ENCODE data around the gene ARFGAP3.

Gene ARFGAP3

DNA sequence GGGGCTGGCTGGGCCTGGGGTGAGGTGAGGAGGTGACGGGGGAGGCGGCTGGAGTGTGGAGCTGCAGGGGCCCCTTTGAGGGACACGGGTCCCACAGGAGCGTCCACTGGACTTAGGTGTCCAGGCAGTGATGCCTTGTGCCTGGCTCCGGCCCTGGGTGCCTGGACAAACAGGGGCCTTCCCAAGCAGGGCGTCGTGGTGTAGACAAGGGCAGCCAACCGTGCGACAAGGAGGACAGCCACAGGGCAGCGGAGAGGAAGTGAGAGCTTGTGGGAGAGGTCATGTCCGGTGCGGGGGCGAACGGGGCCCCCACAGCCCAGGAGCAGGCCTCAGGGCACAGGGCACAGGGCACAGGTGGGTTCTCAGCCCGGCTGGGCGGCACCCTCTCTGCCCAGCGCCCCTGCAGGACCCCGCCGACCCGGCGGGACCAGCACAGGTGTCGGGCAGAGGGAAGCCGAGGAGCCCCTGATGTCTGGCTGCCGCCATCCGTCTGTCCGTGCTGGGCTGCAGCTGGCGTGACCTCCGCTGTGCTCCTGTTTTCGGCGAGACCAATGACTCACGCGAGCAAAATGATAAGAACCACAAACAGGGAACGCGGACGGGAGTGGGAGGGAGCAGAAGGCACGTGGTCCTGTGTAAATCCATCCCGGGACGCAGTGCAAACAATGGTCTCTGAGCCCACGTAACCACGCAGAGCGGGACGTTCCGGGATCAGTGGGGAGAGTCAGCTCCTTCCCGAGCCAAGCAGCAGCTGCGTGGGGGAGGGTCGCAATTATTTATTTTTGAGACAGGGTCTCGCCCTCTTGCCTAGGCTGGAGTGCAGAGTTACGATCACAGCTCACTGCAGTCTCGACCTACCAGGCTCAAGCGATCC is 87.3 kb downstream of the ARFGAP3 start:
- Histone ChIP-seq H3K36me3 (ENCODE audit: insufficient read depth, low read length) (no peaks in the 10 kb centered on the region), H2AFZ (ENCODE audit: low read length) (no peak overlapping the region), H3K79me2 (ENCODE audit: insufficient read depth, low read length) (no peaks in the 10 kb centered on the region), H3K9me2 (replicated peaks; ENCODE audit: low read depth, low read length) (no peaks in the 10 kb centered on the region), H3K9ac (ENCODE audit: low read depth, low read length, poor library complexity, severe bottlenecking) (no peak overlapping the region), H4K20me1 (ENCODE audit: insufficient read depth, low read length, poor library complexity, severe bottlenecking) (no peaks in the 10 kb centered on the region), H3K4me1 (ENCODE audit: insufficient read depth, low read length, poor library complexity, severe bottlenecking) (no peaks in the 10 kb centered on the region), H3K9me3 (ENCODE audit: insufficient read depth, low read depth, low read length) (no peaks in the 10 kb centered on the region), H3K4me2 (ENCODE audit: low read depth, low read length, poor library complexity, severe bottlenecking) (no peak overlapping the region), H3K4me3 (ENCODE audit: low read length, poor library complexity, severe bottlenecking) (no peak overlapping the region), H3F3A (ENCODE audit: low read depth) (no peaks in the 10 kb centered on the region), H3K27me3 (ENCODE audit: insufficient read depth, low read length, poor library complexity, severe bottlenecking) (no peaks in the 10 kb centered on the region)
- no peak for TF ChIP-seq EZH2phosphoT487 (IDR thresholded peaks at IDR 0.05; ENCODE audit: borderline replicate concordance)
- TF ChIP-seq, protein P1, sequence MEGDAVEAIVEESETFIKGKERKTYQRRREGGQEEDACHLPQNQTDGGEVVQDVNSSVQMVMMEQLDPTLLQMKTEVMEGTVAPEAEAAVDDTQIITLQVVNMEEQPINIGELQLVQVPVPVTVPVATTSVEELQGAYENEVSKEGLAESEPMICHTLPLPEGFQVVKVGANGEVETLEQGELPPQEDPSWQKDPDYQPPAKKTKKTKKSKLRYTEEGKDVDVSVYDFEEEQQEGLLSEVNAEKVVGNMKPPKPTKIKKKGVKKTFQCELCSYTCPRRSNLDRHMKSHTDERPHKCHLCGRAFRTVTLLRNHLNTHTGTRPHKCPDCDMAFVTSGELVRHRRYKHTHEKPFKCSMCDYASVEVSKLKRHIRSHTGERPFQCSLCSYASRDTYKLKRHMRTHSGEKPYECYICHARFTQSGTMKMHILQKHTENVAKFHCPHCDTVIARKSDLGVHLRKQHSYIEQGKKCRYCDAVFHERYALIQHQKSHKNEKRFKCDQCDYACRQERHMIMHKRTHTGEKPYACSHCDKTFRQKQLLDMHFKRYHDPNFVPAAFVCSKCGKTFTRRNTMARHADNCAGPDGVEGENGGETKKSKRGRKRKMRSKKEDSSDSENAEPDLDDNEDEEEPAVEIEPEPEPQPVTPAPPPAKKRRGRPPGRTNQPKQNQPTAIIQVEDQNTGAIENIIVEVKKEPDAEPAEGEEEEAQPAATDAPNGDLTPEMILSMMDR (conservative IDR thresholded peaks at IDR 0.05; ENCODE audit: low read length) = no peak

DNA sequence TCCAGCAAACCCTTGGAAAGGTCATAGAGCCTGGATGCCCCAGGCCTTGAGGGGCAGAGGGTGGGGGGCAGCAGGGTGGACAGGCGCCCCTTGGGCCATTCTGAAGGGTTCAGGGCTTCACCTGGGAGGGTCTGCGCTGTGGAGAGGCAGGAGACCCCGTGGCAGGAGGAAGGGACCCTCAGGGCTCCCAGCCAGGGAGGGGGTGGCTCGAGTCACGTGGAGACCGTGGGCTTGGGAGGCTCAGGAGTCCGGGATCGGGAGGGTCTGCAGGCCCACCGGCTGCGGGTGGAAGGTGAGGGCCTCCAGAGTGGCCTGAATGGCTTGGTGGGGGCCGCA is 87.9 kb downstream of the ARFGAP3 start:
- Histone ChIP-seq H3K36me3 (ENCODE audit: insufficient read depth, low read length) (no peaks in the 10 kb centered on the region), H3K4me3 (ENCODE audit: low read length, poor library complexity, severe bottlenecking) (no peak overlapping the region), H3K79me2 (ENCODE audit: insufficient read depth, low read length) (no peaks in the 10 kb centered on the region)

DNA sequence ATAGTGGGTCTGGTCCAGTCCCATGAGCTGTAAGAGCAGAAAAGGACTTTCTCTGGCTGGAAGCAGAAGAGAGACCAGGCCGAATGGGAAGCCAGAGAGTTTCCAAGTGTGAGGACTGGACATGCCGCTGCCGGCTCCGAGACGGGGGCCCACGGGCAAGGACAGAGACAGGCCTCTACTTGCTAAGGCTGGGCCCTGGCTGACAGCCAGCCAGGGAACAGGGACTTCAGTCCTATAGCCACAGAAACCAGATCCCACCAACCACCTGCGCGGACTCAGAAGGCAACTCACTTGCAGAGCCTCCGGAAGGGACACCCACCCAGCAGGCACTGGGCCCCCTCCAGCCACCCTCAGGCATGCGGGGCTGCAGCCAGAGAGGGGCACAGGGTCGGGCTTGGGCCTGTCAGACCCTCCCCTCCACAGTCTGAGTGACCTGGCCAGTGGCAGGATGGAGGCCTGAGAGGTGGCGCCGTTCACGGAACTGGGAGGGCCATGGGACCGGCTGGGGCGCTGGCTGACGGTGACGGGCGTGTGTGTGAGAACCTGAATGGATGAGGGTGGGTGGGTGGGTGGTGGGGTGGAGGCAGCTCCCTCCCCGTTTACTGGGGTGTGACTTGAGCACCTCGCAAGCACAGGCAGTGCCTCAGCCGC is 88.6 kb downstream of the ARFGAP3 start:
- Histone ChIP-seq H3K4me2 (ENCODE audit: low read depth, low read length, poor library complexity, severe bottlenecking) (no peak overlapping the region), H3K4me1 (ENCODE audit: insufficient read depth, low read length, poor library complexity, severe bottlenecking) (no peaks in the 10 kb centered on the region), H3K79me2 (ENCODE audit: insufficient read depth, low read length) (no peaks in the 10 kb centered on the region), H2AFZ (ENCODE audit: low read length) (no peak overlapping the region), H3K9me2 (replicated peaks; ENCODE audit: low read depth, low read length) (no peaks in the 10 kb centered on the region), H3K4me3 (ENCODE audit: low read length, poor library complexity, severe bottlenecking) (no peak overlapping the region), H3K9ac (ENCODE audit: low read depth, low read length, poor library complexity, severe bottlenecking) (no peak overlapping the region), H4K20me1 (ENCODE audit: insufficient read depth, low read length, poor library complexity, severe bottlenecking) (no peaks in the 10 kb centered on the region), H3K27me3 (ENCODE audit: insufficient read depth, low read length, poor library complexity, severe bottlenecking) (no peaks in the 10 kb centered on the region), H3F3A (ENCODE audit: low read depth) (no peaks in the 10 kb centered on the region), H3K9me3 (ENCODE audit: insufficient read depth, low read depth, low read length) (no peaks in the 10 kb centered on the region), H3K36me3 (ENCODE audit: insufficient read depth, low read length) (no peaks in the 10 kb centered on the region)
- TF ChIP-seq EZH2phosphoT487 (IDR thresholded peaks at IDR 0.05; ENCODE audit: borderline replicate concordance) = no peak
- TF ChIP-seq, protein P1 (conservative IDR thresholded peaks at IDR 0.05; ENCODE audit: low read length) = no peak

More for the DNA sequence above, 87.9 kb downstream of the ARFGAP3 start:
- H3K9me2 ChIP-seq (replicated peaks; ENCODE audit: low read depth, low read length) = no peaks in the 10 kb centered on the region
- no peaks in the 10 kb centered on the region for H3K4me1 ChIP-seq (ENCODE audit: insufficient read depth, low read length, poor library complexity, severe bottlenecking)
- no peaks in the 10 kb centered on the region for H3F3A ChIP-seq (ENCODE audit: low read depth)
- no peak overlapping the region for H3K4me2 ChIP-seq (ENCODE audit: low read depth, low read length, poor library complexity, severe bottlenecking)
- no peaks in the 10 kb centered on the region for H3K9me3 ChIP-seq (ENCODE audit: insufficient read depth, low read depth, low read length)
- TF ChIP-seq EZH2phosphoT487 (IDR thresholded peaks at IDR 0.05; ENCODE audit: borderline replicate concordance) = no peak
- TF ChIP-seq, protein P1 (conservative IDR thresholded peaks at IDR 0.05; ENCODE audit: low read length) = no peak
- no peaks in the 10 kb centered on the region for H3K27me3 ChIP-seq (ENCODE audit: insufficient read depth, low read length, poor library complexity, severe bottlenecking)
- no peaks in the 10 kb centered on the region for H4K20me1 ChIP-seq (ENCODE audit: insufficient read depth, low read length, poor library complexity, severe bottlenecking)
- no peak overlapping the region for H2AFZ ChIP-seq (ENCODE audit: low read length)
- no peak overlapping the region for H3K9ac ChIP-seq (ENCODE audit: low read depth, low read length, poor library complexity, severe bottlenecking)

Measured in Loucy (cell line).